ENCODE data around the gene MYH15. TPM values are rescaled to one million over a fixed set of nuclear protein-coding genes. Genes with fewer than 3 reads are reported as not detected.

Gene MYH15
- total RNA-seq, 1 donor: 0.36 TPM

GRCh38 chr3:108468577-108468976, 41.8 kb downstream of the MYH15 start:
- Histone ChIP-seq H3K79me2 (ENCODE audit: insufficient read depth, low read length) (no peaks in the 10 kb centered on the region), H3K4me1 (ENCODE audit: insufficient read depth, low read length) (peaks cover 19% of the 10 kb centered on the region), H3K9me3 (ENCODE audit: low read depth, low read length) (no peaks in the 10 kb centered on the region), H3K27ac (ENCODE audit: low read depth, low read length) (no peak overlapping the region), H3K36me3 (ENCODE audit: insufficient read depth, low read length) (no peaks in the 10 kb centered on the region), H3K4me3 (ENCODE audit: insufficient read depth, low read length) (no peak overlapping the region), H3K4me2 (ENCODE audit: insufficient read depth, low read length) (no peak overlapping the region), H3K27me3 (ENCODE audit: insufficient read depth, low read length) (no peaks in the 10 kb centered on the region), H2AFZ (ENCODE audit: low read length) (no peak overlapping the region), H4K20me1 (ENCODE audit: insufficient read depth, low read length) (no peaks in the 10 kb centered on the region)
- no peak for DNase-seq (ENCODE audit: insufficient read length, low spot score, missing footprints)
- TF ChIP-seq, protein P1, sequence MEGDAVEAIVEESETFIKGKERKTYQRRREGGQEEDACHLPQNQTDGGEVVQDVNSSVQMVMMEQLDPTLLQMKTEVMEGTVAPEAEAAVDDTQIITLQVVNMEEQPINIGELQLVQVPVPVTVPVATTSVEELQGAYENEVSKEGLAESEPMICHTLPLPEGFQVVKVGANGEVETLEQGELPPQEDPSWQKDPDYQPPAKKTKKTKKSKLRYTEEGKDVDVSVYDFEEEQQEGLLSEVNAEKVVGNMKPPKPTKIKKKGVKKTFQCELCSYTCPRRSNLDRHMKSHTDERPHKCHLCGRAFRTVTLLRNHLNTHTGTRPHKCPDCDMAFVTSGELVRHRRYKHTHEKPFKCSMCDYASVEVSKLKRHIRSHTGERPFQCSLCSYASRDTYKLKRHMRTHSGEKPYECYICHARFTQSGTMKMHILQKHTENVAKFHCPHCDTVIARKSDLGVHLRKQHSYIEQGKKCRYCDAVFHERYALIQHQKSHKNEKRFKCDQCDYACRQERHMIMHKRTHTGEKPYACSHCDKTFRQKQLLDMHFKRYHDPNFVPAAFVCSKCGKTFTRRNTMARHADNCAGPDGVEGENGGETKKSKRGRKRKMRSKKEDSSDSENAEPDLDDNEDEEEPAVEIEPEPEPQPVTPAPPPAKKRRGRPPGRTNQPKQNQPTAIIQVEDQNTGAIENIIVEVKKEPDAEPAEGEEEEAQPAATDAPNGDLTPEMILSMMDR (IDR thresholded peaks at IDR 0.05; ENCODE audit: extremely low read depth, low read depth, low read length): no peak

- DNase-seq (ENCODE audit: insufficient read length, low spot score, missing footprints): no peak
- H3K36me3 ChIP-seq (ENCODE audit: insufficient read depth, low read length): no peaks in the 10 kb centered on the region
- H3K9me3 ChIP-seq (ENCODE audit: low read depth, low read length): no peaks in the 10 kb centered on the region
- peak overlapping the region; percentile 80 for H2AFZ ChIP-seq (ENCODE audit: low read length)
- no peaks in the 10 kb centered on the region for H4K20me1 ChIP-seq (ENCODE audit: insufficient read depth, low read length)
- no peak overlapping the region for H3K4me3 ChIP-seq (ENCODE audit: insufficient read depth, low read length)
- H3K79me2 ChIP-seq (ENCODE audit: insufficient read depth, low read length): no peaks in the 10 kb centered on the region
- H3K27ac ChIP-seq (ENCODE audit: low read depth, low read length): no peak overlapping the region
- TF ChIP-seq, protein P1 (IDR thresholded peaks at IDR 0.05; ENCODE audit: extremely low read depth, low read depth, low read length): no peak
- H3K4me2 ChIP-seq (ENCODE audit: insufficient read depth, low read length): no peak overlapping the region
- no peaks in the 10 kb centered on the region for H3K27me3 ChIP-seq (ENCODE audit: insufficient read depth, low read length)
- H3K4me1 ChIP-seq (ENCODE audit: insufficient read depth, low read length): peaks cover 6% of the 10 kb centered on the region
Measured at GRCh38 chr3:108462899-108463298, 47.5 kb downstream of the MYH15 start.

DNA sequence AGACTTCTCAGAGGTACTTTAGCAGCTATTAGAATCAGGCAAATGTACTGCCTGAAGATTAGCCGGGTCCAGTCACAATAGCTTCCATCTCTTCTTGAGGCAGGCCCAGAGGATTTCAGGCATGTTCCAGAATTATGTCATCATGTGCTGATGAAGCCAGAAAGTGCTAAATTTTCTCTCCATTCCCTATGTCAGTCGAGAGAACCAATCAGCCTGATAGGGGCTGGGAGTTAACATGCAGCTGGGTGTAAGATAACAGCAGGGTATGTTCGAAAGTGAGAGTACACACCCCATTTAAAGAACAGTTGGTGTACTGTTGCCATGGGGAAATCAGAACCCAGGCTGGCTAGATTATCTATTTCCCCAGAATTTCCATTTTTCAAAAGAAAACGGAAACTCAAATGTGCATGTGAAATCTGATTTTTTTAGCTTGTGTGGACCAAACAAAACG, 48.7 kb downstream of the MYH15 start:
- Histone ChIP-seq H3K4me2 (ENCODE audit: insufficient read depth, low read length) (no peak overlapping the region), H3K36me3 (ENCODE audit: insufficient read depth, low read length) (no peaks in the 10 kb centered on the region), H3K9me3 (ENCODE audit: low read depth, low read length) (no peaks in the 10 kb centered on the region), H2AFZ (ENCODE audit: low read length) (peak overlapping the region; percentile 83), H4K20me1 (ENCODE audit: insufficient read depth, low read length) (no peaks in the 10 kb centered on the region), H3K79me2 (ENCODE audit: insufficient read depth, low read length) (no peaks in the 10 kb centered on the region), H3K27ac (ENCODE audit: low read depth, low read length) (no peak overlapping the region), H3K4me1 (ENCODE audit: insufficient read depth, low read length) (peaks cover 6% of the 10 kb centered on the region), H3K27me3 (ENCODE audit: insufficient read depth, low read length) (no peaks in the 10 kb centered on the region), H3K4me3 (ENCODE audit: insufficient read depth, low read length) (no peak overlapping the region)
- DNase-seq (ENCODE audit: insufficient read length, low spot score, missing footprints): no peak
- TF ChIP-seq, protein P1 (IDR thresholded peaks at IDR 0.05; ENCODE audit: extremely low read depth, low read depth, low read length): no peak

DNA sequence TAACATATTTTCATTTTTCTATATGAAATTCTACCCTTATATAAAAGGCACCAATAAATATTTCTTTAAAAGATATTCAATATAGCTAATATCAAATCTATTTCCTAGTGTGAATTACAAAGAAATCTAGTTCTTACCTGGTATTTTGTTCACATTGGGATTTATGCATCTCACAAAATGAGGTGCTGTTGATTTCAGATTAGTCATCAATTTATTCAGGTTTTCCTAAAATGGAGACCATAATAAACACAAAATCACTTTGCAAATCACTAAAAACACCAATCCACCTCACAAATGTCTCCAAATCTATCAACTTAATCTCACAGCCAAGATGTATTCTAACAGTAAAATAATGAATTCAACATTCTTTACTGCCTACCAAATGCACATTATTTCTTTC, 51.2 kb downstream of the MYH15 start:
- Histone ChIP-seq H4K20me1 (ENCODE audit: insufficient read depth, low read length) (no peaks in the 10 kb centered on the region), H3K9me3 (ENCODE audit: low read depth, low read length) (no peaks in the 10 kb centered on the region), H3K4me1 (ENCODE audit: insufficient read depth, low read length) (peaks cover 12% of the 10 kb centered on the region), H2AFZ (ENCODE audit: low read length) (no peak overlapping the region), H3K36me3 (ENCODE audit: insufficient read depth, low read length) (no peaks in the 10 kb centered on the region), H3K27ac (ENCODE audit: low read depth, low read length) (no peak overlapping the region), H3K79me2 (ENCODE audit: insufficient read depth, low read length) (no peaks in the 10 kb centered on the region), H3K4me3 (ENCODE audit: insufficient read depth, low read length) (no peak overlapping the region), H3K4me2 (ENCODE audit: insufficient read depth, low read length) (no peak overlapping the region), H3K27me3 (ENCODE audit: insufficient read depth, low read length) (no peaks in the 10 kb centered on the region)
- DNase-seq (ENCODE audit: insufficient read length, low spot score, missing footprints): no peak
- TF ChIP-seq, protein P1 (IDR thresholded peaks at IDR 0.05; ENCODE audit: extremely low read depth, low read depth, low read length): no peak

Data from osteoblast (primary cell).